ENCODE results near the gene VGLL2.
"Not testable (repeated sequence)": the region's sequence is repeated elsewhere in the genome, so short reads cannot be mapped to it uniquely, and the experiment has no call there.

Gene VGLL2, protein sequence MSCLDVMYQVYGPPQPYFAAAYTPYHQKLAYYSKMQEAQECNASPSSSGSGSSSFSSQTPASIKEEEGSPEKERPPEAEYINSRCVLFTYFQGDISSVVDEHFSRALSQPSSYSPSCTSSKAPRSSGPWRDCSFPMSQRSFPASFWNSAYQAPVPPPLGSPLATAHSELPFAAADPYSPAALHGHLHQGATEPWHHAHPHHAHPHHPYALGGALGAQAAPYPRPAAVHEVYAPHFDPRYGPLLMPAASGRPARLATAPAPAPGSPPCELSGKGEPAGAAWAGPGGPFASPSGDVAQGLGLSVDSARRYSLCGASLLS

DNA sequence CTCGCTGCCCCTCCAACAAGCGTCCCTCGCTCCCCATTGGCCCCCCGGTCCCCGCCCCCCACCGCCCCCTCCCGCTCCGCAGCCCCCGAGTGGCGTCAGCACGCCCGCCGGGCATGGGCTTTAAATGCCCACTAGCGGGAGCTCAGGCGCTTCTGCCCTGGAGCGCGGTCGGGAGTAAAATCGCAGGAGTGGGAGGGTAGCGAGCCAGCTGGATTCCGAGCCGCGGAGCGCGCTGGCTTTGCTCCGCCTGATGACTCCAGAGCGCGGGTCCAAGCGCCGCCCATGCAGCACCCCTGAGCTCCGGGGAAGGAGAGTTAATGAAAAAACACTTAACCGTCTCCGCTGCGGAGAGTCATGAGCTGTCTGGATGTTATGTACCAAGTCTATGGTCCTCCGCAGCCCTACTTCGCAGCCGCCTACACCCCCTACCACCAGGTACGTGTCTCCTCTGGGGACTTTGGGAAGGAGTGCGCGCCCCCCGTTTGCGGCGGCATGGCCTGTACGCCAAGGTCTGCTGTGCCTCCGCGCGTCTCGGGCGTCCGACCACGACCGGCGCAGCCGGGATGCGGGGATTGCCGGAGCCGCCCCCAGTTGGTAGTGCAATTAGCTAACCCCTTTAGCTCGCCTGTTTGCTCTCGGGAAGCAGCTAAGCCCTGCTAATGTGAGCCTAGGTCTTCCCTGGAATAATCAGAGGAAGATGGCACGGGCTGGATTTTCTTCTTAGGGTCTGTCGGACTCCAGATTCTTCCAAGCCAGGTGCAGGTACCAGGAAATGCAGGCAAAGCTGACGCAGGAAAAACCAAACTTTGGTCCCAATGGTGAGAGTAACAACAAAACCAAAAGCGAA lies at the start of gene VGLL2:
Gene VGLL2 (plus strand): TSS at position 149 of the 847 bp plus-strand sequence. CDS start 206 bp downstream, at position 355.
- peak; percentile 4 for DNase-seq

GRCh38 chr6:117222861-117223260 lies 42.5 kb upstream of the VGLL2 start:
- DNase-seq, result no peak

DNA sequence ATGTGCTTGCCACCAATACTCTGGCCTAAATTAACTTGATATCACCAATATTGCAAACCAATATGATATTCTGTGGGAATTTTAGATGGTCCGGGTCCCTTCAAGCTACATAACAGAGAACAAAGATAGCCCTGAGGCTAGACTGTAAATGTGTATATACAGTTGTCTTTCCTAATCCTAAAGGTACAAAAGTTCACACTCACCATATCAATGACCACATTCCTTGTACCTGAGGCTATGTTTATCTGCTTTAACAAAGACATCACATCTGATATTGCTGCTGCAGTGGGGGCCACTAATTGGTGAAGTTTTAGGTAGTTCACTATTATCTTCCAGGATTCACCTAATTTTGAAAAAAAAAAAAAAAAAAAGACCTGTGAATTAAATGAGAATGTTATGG lies 38.6 kb upstream of the VGLL2 start:
- DNase-seq, result no peak

DNA sequence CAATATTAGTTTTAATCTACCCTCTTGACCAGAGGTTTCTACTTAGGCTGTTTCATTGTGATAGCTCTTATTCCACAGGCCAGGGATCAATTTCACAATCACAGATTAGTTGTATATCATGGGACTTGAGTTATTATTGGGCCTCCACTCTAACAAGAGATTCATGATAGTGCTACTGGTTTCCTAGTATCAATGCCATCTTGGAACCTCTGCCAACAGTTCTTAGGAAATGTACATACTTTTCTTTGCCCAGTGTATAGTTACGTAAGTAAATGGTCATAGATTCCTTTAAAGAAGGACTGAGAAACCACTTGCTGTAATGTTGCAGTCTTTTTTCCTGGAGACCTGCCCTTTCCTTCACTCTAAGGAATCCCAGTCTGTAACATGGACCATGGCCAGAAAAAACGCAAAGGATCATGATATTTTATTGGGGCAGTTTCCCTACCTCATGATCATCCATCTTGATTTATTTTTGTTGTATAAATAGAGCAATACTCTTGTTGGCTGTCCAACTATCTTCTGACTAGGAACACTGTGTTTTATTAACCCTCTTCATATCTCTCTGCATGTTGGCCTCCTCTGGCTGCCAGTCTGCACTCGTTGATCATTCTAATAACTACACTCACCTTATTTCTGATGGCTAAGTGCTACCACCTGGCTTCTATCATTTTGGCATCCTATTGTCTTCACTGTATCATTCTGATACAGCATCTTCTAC lies 38.0 kb upstream of the VGLL2 start:
- DNase-seq, result no peak

GRCh38 chr6:117228202-117228601 lies 37.2 kb upstream of the VGLL2 start:
- no peak for DNase-seq

- DNase-seq, result no peak
Observed at GRCh38 chr6:117229870-117230269, 35.5 kb upstream of the VGLL2 start.

DNA sequence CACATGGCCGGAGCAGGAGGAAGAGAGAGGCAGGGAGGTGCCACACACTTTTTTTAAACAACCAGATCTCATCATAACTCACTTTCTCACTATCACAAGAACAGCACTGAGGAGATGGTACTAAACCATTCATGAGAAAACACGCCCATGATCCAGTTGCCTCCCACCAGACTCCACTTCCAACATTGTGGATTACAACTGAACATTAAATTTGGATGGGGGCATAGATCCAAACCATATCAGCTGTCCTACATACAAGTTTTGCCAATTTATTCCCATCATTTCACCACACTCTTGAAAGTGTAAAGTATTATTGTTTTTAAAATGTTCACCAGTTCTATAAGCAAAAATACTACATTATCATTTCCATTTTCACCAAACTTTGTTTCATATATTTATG lies 33.9 kb upstream of the VGLL2 start:
- DNase-seq, result no peak

DNA sequence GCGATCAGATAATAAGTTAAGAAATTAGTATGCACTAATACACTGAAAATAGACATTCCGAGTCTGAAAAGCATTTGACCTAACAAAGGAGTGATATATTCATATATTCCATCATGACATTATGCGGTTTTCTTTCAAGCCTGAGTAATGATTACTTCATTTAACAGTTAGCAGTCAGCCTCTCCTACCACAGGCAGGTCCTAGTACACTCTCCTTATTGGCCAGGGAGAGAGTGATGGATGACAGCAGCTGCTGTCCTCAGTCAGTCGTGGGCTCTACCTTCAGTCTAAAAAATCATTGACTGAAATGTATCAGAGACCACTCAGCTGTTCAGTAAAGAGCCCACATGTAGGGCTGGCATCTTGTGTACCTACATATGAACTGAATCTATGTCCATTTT lies 33.2 kb upstream of the VGLL2 start:
- DNase-seq, result no peak

- DNase-seq, result no peak
Observed at GRCh38 chr6:117233145-117233544, 32.2 kb upstream of the VGLL2 start.

GRCh38 chr6:117237561-117237960 lies 27.8 kb upstream of the VGLL2 start:
- no peak for DNase-seq

DNA sequence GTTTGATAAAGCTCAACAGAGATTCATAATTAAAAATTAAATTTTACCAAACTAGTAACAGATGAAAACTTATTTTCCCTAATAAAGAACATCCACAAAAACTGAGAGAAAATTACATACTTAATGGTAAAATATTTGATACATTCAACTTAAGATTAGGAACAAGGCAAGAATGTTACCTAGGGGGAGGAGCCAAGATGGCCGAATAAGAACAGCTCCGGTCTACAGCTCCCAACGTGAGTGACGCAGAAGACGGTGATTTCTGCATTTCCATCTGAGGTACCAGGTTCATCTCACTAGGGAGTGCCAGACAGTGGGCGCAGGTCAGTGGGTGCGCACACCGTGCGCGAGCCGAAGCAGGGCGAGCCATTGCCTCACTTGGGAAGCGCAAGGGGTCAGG lies 20.8 kb upstream of the VGLL2 start:
- DNase-seq, result not testable (repeated sequence)

GRCh38 chr6:117244979-117245378 lies 20.4 kb upstream of the VGLL2 start:
- DNase-seq, result not testable (repeated sequence)

- DNase-seq, result no peak
Observed at GRCh38 chr6:117253785-117254184, 11.6 kb upstream of the VGLL2 start.

DNA sequence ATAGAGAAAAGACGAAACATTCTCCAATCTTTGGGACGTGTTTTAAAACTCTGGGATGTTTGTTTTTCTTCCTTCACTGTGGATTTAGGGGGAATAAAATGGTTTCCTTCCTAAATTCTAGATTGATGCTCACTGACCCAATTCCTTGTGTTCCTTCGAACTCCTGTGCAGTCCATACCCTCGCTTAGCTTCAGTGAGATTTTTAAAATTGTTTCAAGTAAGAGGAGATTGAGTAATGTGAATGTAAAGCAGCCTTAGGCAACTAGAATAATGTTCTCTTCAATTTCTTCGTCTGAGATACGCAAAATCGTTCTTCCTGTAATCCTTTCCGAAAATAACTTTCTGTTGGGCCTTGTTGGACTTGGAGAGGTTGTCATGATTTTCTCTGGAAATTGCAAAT lies 2.6 kb upstream of the VGLL2 start:
- DNase-seq, result no peak

- no peak for DNase-seq
Observed at GRCh38 chr6:117263353-117263927, 1.9 kb upstream of the VGLL2 start.

DNA sequence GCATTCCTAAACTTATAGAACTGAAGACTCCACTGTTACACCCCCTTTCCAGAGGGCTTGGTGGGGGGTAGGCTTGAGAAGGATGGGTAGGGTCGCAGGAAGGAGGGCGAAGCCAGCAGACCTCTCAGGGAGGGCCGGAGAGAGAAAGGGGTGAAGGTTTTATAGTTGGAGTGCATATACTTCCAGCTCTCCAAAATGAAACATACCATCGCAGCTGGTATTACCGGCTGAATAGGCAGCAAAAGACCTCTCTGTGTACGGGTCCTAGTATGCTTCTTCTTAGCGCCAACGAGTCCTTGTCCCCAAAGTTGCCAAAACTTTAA lies 1.0 kb upstream of the VGLL2 start:
- no peak for DNase-seq

DNA sequence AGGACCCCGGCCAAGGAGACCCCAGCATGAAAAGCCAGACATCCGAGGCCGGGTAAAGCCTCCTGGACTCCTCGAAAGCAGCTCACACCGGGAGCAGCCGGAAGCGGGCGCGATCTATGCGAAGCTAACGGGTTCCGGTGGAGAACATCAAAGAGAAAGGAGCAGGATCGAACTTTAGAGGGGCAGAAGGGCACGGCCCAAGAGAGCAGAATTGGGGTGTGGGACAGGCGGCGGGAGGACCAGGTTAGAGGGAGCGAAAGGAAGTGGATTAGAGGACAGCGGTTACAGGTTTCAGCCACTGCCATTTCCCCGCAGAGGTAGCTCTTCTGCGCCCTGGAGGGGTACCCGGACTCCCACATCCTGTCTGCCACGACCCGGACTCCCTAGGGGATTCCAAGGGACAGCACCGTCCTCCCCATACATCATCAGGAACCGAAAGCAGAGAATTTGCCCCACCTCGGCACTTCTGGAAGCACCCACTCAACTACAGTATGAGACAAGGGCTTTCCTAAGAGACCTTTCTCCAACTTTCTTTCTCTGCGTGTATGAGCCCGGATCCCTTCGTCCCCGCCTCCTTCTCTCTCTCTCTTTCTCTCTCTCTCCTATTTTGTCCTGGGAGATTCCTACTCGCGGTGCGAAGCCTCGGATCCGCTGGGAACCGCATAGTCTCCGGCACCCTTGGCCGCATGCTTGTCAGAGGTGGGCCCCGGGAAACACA lies 507 bp upstream of the VGLL2 start:
- no peak for DNase-seq

- no peak for DNase-seq
Observed at GRCh38 chr6:117266257-117267053, 1.1 kb downstream of the VGLL2 start.

- no peak for DNase-seq
Observed at GRCh38 chr6:117267054-117267347, 1.6 kb downstream of the VGLL2 start.

GRCh38 chr6:117267766-117268534 lies 2.6 kb downstream of the VGLL2 start:
- no peak for DNase-seq

DNA sequence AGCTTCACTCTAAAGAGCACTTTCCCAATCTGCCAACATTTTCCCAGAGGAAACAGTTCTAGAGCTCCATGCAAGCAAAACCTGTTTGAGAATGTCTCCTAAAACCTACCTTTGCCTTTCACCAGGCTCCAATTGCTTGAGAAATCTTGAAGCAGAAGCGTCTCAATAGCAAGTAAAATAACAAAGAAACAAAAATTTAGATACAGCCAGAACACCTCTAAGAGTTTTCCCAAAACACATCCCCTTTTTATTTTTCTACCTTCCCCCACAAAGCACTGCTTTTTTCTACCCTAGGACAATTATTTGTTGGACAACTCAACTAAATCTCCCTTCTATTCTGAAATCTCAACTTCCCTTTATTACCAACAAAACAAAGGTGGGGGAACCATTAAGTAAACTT lies 3.6 kb downstream of the VGLL2 start:
- no peak for DNase-seq
